Right lobe of liver (tissue), 4 donors: ENCODE data around the gene TMEM240.

Experiments
- POLR2A ChIP-seq: fragments of 450-650 bp; IDR thresholded peaks from one replicate; pipeline ENCODE4 v1.6.1; 2017; ENCODE audit warnings: antibody characterized with exemption, mild to moderate bottlenecking
- TF ChIP-seq, protein P1 (sequence below), 4 donors: fragments of 200-600 bp in 3 of 4; fragments of 450-650 bp in 1 of 4; IDR thresholded peaks; one replicate each; pipeline versions ENCODE4 v1.5.1 to v1.8.0; 2016 to 2022; ENCODE audit warnings: antibody characterized with exemption in 4 of 4, mild to moderate bottlenecking in 2 of 4
- donor health status: DM: no; HTN: no; CAD: no.
- donor health status: DM: no; HTN: no; CAD: no.
- donor health status: DM: no; HTN: yes; CAD: no.

DNA sequence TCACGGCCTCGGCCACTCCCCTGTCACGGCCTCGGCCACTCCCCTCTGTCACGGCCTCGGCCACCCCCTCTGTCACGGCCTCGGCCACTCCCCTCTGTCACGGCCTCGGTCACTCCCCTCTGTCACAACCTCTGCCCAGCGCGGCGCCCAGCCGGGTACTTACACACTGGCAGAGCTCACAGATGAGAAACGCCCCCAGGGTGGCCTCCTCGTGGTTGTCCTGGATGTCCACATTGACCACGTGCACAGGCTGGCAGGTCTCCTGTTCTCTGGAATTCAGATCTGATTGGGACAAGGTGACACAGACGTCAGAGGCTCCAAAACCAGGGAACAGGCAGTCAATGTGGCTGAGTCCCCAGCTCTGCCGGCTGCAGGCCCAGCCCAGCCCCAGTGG lies 3.3 kb upstream of the TMEM240 start:
- TF ChIP-seq, protein P1, sequence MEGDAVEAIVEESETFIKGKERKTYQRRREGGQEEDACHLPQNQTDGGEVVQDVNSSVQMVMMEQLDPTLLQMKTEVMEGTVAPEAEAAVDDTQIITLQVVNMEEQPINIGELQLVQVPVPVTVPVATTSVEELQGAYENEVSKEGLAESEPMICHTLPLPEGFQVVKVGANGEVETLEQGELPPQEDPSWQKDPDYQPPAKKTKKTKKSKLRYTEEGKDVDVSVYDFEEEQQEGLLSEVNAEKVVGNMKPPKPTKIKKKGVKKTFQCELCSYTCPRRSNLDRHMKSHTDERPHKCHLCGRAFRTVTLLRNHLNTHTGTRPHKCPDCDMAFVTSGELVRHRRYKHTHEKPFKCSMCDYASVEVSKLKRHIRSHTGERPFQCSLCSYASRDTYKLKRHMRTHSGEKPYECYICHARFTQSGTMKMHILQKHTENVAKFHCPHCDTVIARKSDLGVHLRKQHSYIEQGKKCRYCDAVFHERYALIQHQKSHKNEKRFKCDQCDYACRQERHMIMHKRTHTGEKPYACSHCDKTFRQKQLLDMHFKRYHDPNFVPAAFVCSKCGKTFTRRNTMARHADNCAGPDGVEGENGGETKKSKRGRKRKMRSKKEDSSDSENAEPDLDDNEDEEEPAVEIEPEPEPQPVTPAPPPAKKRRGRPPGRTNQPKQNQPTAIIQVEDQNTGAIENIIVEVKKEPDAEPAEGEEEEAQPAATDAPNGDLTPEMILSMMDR (IDR thresholded peaks at IDR 0.05), result no peak
- no peak for TF ChIP-seq POLR2A
